ENCODE results near the gene SSTR5.

The SSTR5 gene

GRCh38 chr16:1119129-1119528 lies 46.6 kb downstream of the SSTR5 start:
- Histone ChIP-seq H2AFZ (ENCODE audit: low read depth, low read length) (no peak overlapping the region), H3K27ac (ENCODE audit: low read length) (no peak overlapping the region), H3K79me2 (ENCODE audit: insufficient read depth, low read length) (no peaks in the 10 kb centered on the region), H3K27me3 (ENCODE audit: insufficient read depth, low read length, poor library complexity) (no peaks in the 10 kb centered on the region), H4K20me1 (ENCODE audit: insufficient read depth, low read length) (peaks cover 8% of the 10 kb centered on the region), H3K4me3 (ENCODE audit: low read depth in 1 of 2, low read length in 2 of 2) (no peak overlapping the region), H3K9me3 (ENCODE audit: insufficient read depth, low read length, severe bottlenecking) (no peaks in the 10 kb centered on the region), H3K4me2 (ENCODE audit: insufficient read depth, low read length) (no peak overlapping the region), H3K36me3 (ENCODE audit: insufficient read depth, low read length) (no peaks in the 10 kb centered on the region), H3K9ac (ENCODE audit: low read depth, low read length) (no peak overlapping the region), H3K4me1 (ENCODE audit: insufficient read depth, low read length) (no peaks in the 10 kb centered on the region)
- no peak for ATAC-seq (ENCODE audit: insufficient read depth, low read depth)
- TF ChIP-seq EZH2 (IDR thresholded peaks at IDR 0.05; ENCODE audit: borderline replicate concordance, low read depth, low read length, severe bottlenecking) (no peak), CTCF (IDR thresholded peaks at IDR 0.05; ENCODE audit: borderline replicate concordance, extremely low read depth, low read length, poor library complexity, severe bottlenecking) (no peak)
- no peak for DNase-seq

GRCh38 chr16:1119766-1120576 lies 47.4 kb downstream of the SSTR5 start:
- Histone ChIP-seq H3K79me2 (ENCODE audit: insufficient read depth, low read length) (no peaks in the 10 kb centered on the region), H3K9ac (ENCODE audit: low read depth, low read length) (no peak overlapping the region), H3K9me3 (ENCODE audit: insufficient read depth, low read length, severe bottlenecking) (no peaks in the 10 kb centered on the region), H3K36me3 (ENCODE audit: insufficient read depth, low read length) (no peaks in the 10 kb centered on the region), H3K27me3 (ENCODE audit: insufficient read depth, low read length, poor library complexity) (no peaks in the 10 kb centered on the region), H3K27ac (ENCODE audit: low read length) (no peak overlapping the region), H3K4me3 (ENCODE audit: low read depth in 1 of 2, low read length in 2 of 2) (no peak overlapping the region), H3K4me1 (ENCODE audit: insufficient read depth, low read length) (no peaks in the 10 kb centered on the region), H2AFZ (ENCODE audit: low read depth, low read length) (no peak overlapping the region), H4K20me1 (ENCODE audit: insufficient read depth, low read length) (peaks cover 8% of the 10 kb centered on the region), H3K4me2 (ENCODE audit: insufficient read depth, low read length) (no peak overlapping the region)
- TF ChIP-seq EZH2 (IDR thresholded peaks at IDR 0.05; ENCODE audit: borderline replicate concordance, low read depth, low read length, severe bottlenecking) (no peak), CTCF (IDR thresholded peaks at IDR 0.05; ENCODE audit: borderline replicate concordance, extremely low read depth, low read length, poor library complexity, severe bottlenecking) (no peak)
- DNase-seq (no peak), ATAC-seq (ENCODE audit: insufficient read depth, low read depth) (no peak)

GRCh38 chr16:1120577-1120941 lies 48.0 kb downstream of the SSTR5 start:
- no peaks in the 10 kb centered on the region for H3K36me3 ChIP-seq (ENCODE audit: insufficient read depth, low read length)
- no peaks in the 10 kb centered on the region for H3K27me3 ChIP-seq (ENCODE audit: insufficient read depth, low read length, poor library complexity)
- H4K20me1 ChIP-seq (ENCODE audit: insufficient read depth, low read length): peaks cover 8% of the 10 kb centered on the region
- H3K79me2 ChIP-seq (ENCODE audit: insufficient read depth, low read length): no peaks in the 10 kb centered on the region
- H3K9ac ChIP-seq (ENCODE audit: low read depth, low read length): no peak overlapping the region
- TF ChIP-seq CTCF (IDR thresholded peaks at IDR 0.05; ENCODE audit: borderline replicate concordance, extremely low read depth, low read length, poor library complexity, severe bottlenecking) (no peak), EZH2 (IDR thresholded peaks at IDR 0.05; ENCODE audit: borderline replicate concordance, low read depth, low read length, severe bottlenecking) (no peak)
- no peak overlapping the region for H3K4me3 ChIP-seq (ENCODE audit: low read depth in 1 of 2, low read length in 2 of 2)
- no peak for DNase-seq
- H3K9me3 ChIP-seq (ENCODE audit: insufficient read depth, low read length, severe bottlenecking): no peaks in the 10 kb centered on the region
- no peak for ATAC-seq (ENCODE audit: insufficient read depth, low read depth)
- no peak overlapping the region for H3K27ac ChIP-seq (ENCODE audit: low read length)
- H2AFZ ChIP-seq (ENCODE audit: low read depth, low read length): no peak overlapping the region
- H3K4me2 ChIP-seq (ENCODE audit: insufficient read depth, low read length): no peak overlapping the region
- no peaks in the 10 kb centered on the region for H3K4me1 ChIP-seq (ENCODE audit: insufficient read depth, low read length)

Data from DND-41 (cell line).